ENCODE data around the gene C16orf46. TPM values are rescaled to one million over a fixed set of nuclear protein-coding genes. Genes with fewer than 3 reads are reported as not detected.

C16orf46 gene
- total and polyA plus RNA-seq, 2 of the 13 experiments (the other 11 are each of a cell fraction or from before 2014, with no cell fraction given): 0.38 to 0.55 TPM

DNA sequence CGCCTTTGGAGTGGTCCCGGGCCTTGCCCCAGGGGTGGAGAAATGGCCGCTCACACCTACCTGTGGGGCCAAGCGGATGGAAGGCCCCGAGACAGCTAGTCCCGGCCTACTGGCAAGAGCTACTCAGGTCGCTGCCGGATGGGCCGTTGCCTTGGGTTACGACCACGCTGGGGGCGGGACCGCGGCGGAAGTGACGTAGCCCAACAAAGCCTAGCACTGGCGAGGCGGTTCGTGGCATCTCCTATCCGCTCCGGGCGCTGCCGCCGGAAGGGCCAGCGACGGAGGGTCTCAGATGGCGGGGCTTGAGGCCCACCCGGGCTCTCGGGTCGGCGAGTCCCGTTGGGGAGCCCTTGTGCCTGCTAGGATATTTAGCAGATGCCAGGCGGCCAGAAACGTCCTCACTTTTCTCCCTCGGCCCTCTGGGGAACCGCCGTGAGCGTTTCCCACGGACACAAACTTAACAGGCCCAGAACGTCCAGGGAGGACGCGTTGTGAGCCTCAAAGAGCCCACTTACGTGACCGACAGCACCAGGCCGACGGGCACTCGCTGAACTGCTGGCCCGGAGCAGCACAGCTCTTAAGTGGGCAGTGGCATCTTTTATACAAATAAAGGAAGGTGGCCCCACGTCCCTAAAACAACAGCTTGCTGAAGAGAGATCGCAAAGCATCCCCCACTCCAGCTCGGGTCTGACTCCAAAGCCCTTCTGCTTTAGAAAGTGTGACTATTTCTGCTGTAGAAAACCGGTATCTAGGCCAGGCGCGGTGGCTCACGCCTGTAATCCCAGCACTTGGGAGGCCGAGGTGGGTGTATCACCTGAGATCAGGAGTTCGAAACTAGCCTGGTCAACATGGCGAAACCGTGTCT is at the start of gene C16orf46 (continued):
- TF ChIP-seq ZFY (CRISPR knock-in tag; IDR thresholded peaks at IDR 0.05) (peak; percentile 99), ZNF331 (CRISPR knock-in tag; IDR thresholded peaks at IDR 0.05) (peak; percentile 81; the same call in 1 of the 2 replicates), HOXA5 (CRISPR knock-in tag; IDR thresholded peaks at IDR 0.05) (peak; percentile 70; the same call in 1 of the 2 replicates), ZBTB1 (CRISPR knock-in tag; IDR thresholded peaks at IDR 0.05; ENCODE audit: borderline replicate concordance) (no peak), ATAD3A (CRISPR knock-in tag; IDR thresholded peaks at IDR 0.05) (no peak), ZFP36L2 (CRISPR knock-in tag; IDR thresholded peaks at IDR 0.05) (no peak), FOXJ3 (CRISPR knock-in tag; IDR thresholded peaks at IDR 0.05; ENCODE audit: borderline replicate concordance) (peak; percentile 71), CBFB (CRISPR knock-in tag; IDR thresholded peaks at IDR 0.05) (peak; percentile 90), TOE1 (CRISPR knock-in tag; IDR thresholded peaks at IDR 0.05) (peak; percentile 41; the same call in 1 of the 2 replicates)
- TF ChIP-seq, protein P1, sequence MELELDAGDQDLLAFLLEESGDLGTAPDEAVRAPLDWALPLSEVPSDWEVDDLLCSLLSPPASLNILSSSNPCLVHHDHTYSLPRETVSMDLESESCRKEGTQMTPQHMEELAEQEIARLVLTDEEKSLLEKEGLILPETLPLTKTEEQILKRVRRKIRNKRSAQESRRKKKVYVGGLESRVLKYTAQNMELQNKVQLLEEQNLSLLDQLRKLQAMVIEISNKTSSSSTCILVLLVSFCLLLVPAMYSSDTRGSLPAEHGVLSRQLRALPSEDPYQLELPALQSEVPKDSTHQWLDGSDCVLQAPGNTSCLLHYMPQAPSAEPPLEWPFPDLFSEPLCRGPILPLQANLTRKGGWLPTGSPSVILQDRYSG (CRISPR knock-in tag; IDR thresholded peaks at IDR 0.05): peak; percentile 58; the same call in 1 of the 2 replicates
- TF ChIP-seq, protein P2, sequence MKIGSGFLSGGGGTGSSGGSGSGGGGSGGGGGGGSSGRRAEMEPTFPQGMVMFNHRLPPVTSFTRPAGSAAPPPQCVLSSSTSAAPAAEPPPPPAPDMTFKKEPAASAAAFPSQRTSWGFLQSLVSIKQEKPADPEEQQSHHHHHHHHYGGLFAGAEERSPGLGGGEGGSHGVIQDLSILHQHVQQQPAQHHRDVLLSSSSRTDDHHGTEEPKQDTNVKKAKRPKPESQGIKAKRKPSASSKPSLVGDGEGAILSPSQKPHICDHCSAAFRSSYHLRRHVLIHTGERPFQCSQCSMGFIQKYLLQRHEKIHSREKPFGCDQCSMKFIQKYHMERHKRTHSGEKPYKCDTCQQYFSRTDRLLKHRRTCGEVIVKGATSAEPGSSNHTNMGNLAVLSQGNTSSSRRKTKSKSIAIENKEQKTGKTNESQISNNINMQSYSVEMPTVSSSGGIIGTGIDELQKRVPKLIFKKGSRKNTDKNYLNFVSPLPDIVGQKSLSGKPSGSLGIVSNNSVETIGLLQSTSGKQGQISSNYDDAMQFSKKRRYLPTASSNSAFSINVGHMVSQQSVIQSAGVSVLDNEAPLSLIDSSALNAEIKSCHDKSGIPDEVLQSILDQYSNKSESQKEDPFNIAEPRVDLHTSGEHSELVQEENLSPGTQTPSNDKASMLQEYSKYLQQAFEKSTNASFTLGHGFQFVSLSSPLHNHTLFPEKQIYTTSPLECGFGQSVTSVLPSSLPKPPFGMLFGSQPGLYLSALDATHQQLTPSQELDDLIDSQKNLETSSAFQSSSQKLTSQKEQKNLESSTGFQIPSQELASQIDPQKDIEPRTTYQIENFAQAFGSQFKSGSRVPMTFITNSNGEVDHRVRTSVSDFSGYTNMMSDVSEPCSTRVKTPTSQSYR (CRISPR knock-in tag; IDR thresholded peaks at IDR 0.05; ENCODE audit: borderline replicate concordance): peak; percentile 10; the same call in 1 of the 2 replicates
- TF ChIP-seq, protein P3, sequence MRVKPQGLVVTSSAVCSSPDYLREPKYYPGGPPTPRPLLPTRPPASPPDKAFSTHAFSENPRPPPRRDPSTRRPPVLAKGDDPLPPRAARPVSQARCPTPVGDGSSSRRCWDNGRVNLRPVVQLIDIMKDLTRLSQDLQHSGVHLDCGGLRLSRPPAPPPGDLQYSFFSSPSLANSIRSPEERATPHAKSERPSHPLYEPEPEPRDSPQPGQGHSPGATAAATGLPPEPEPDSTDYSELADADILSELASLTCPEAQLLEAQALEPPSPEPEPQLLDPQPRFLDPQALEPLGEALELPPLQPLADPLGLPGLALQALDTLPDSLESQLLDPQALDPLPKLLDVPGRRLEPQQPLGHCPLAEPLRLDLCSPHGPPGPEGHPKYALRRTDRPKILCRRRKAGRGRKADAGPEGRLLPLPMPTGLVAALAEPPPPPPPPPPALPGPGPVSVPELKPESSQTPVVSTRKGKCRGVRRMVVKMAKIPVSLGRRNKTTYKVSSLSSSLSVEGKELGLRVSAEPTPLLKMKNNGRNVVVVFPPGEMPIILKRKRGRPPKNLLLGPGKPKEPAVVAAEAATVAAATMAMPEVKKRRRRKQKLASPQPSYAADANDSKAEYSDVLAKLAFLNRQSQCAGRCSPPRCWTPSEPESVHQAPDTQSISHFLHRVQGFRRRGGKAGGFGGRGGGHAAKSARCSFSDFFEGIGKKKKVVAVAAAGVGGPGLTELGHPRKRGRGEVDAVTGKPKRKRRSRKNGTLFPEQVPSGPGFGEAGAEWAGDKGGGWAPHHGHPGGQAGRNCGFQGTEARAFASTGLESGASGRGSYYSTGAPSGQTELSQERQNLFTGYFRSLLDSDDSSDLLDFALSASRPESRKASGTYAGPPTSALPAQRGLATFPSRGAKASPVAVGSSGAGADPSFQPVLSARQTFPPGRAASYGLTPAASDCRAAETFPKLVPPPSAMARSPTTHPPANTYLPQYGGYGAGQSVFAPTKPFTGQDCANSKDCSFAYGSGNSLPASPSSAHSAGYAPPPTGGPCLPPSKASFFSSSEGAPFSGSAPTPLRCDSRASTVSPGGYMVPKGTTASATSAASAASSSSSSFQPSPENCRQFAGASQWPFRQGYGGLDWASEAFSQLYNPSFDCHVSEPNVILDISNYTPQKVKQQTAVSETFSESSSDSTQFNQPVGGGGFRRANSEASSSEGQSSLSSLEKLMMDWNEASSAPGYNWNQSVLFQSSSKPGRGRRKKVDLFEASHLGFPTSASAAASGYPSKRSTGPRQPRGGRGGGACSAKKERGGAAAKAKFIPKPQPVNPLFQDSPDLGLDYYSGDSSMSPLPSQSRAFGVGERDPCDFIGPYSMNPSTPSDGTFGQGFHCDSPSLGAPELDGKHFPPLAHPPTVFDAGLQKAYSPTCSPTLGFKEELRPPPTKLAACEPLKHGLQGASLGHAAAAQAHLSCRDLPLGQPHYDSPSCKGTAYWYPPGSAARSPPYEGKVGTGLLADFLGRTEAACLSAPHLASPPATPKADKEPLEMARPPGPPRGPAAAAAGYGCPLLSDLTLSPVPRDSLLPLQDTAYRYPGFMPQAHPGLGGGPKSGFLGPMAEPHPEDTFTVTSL (CRISPR knock-in tag; IDR thresholded peaks at IDR 0.05; ENCODE audit: borderline replicate concordance): no peak
- TF ChIP-seq, protein P4, sequence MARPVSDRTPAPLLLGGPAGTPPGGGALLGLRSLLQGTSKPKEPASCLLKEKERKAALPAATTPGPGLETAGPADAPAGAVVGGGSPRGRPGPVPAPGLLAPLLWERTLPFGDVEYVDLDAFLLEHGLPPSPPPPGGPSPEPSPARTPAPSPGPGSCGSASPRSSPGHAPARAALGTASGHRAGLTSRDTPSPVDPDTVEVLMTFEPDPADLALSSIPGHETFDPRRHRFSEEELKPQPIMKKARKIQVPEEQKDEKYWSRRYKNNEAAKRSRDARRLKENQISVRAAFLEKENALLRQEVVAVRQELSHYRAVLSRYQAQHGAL (CRISPR knock-in tag; IDR thresholded peaks at IDR 0.05; ENCODE audit: not compliant biosample characterization): no peak
- TF ChIP-seq, protein P5, sequence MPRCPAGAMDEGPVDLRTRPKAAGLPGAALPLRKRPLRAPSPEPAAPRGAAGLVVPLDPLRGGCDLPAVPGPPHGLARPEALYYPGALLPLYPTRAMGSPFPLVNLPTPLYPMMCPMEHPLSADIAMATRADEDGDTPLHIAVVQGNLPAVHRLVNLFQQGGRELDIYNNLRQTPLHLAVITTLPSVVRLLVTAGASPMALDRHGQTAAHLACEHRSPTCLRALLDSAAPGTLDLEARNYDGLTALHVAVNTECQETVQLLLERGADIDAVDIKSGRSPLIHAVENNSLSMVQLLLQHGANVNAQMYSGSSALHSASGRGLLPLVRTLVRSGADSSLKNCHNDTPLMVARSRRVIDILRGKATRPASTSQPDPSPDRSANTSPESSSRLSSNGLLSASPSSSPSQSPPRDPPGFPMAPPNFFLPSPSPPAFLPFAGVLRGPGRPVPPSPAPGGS (CRISPR knock-in tag; IDR thresholded peaks at IDR 0.05): peak; percentile 94

All from HepG2 (cell line).